HepG2 (cell line): ENCODE data around the gene TXNL4A. TPM values are rescaled to one million over a fixed set of nuclear protein-coding genes. Genes with fewer than 3 reads are reported as not detected.

Experiments
- AGO2 ChIP-seq: fragments of 200-400 bp; formaldehyde crosslinking; optimal IDR thresholded peaks from 2 replicates; pipeline ENCODE3; 2017; ENCODE audit warnings: mild to moderate bottlenecking, low read depth, low read length, moderate library complexity
- CCDC6 ChIP-seq: sonication (generic); formaldehyde crosslinking; IDR thresholded peaks from 2 replicates; pipeline ENCODE4 v1.8.1; 2022; ENCODE audit warnings: mild to moderate bottlenecking, missing genetic modification reagents, moderate library complexity
- KLF11 ChIP-seq: IDR thresholded peaks from 2 replicates; pipeline ENCODE4 v1.6.1; 2016; ENCODE audit warnings: missing compliant biosample characterization
- MAFK ChIP-seq, 2 experiments: IDR thresholded peaks in 1 of 2; conservative IDR thresholded peaks in 1 of 2; 2 replicates each; pipeline ENCODE4 v1.6.1; 2011; ENCODE audit warnings: improper control_type of control experiment in 2 of 2, low read length in 2 of 2
- RXRB ChIP-seq: IDR thresholded peaks from 2 replicates; pipeline ENCODE4 v1.6.1; 2016; ENCODE audit warnings: borderline replicate concordance, missing genetic modification reagents, missing compliant biosample characterization
- SMARCE1 ChIP-seq: fragments of 450-650 bp; IDR thresholded peaks from 2 replicates; pipeline ENCODE4 v1.6.1; 2017; ENCODE audit warnings: borderline replicate concordance
- TAF1 ChIP-seq: sonication (generic); formaldehyde crosslinking; IDR thresholded peaks from 2 replicates; pipeline ENCODE4 v1.4.0; 2020; ENCODE audit warnings: missing genetic modification reagents
- TARDBP ChIP-seq: sonication (generic); formaldehyde crosslinking; IDR thresholded peaks from 2 replicates; pipeline ENCODE4 v1.8.0; 2022; ENCODE audit warnings: mild to moderate bottlenecking, missing genetic modification reagents
- ZBTB20 ChIP-seq: sonication (generic); formaldehyde crosslinking; IDR thresholded peaks from 2 replicates; pipeline ENCODE4 v1.8.1; 2023; ENCODE audit warnings: missing genetic modification reagents, low read depth, mild to moderate bottlenecking, borderline replicate concordance
- ZC3H13 ChIP-seq: sonication (generic); formaldehyde crosslinking; IDR thresholded peaks from 2 replicates; pipeline ENCODE4 v1.8.1; 2023; ENCODE audit warnings: mild to moderate bottlenecking, missing genetic modification reagents, moderate library complexity
- ZEB1 ChIP-seq: IDR thresholded peaks from 2 replicates; pipeline ENCODE4 v1.6.1; 2012; ENCODE audit warnings: mild to moderate bottlenecking, low read depth, inconsistent platforms; ENCODE audit not compliant: insufficient replicate concordance
- ZNF232 ChIP-seq: sonication (generic); formaldehyde crosslinking; IDR thresholded peaks from 2 replicates; pipeline ENCODE4 v1.4.0; 2020; ENCODE audit warnings: missing genetic modification reagents, borderline replicate concordance
- polyA plus RNA-seq, 8 experiments: library from polyadenylated mRNA; depleted of rRNA in 3 of 8; stranded (reverse) in 7 of 8; unstranded in 1 of 8; fragments of >200 nt; fragmentation: Illumina TruSeq in 4 of 8; extraction: Trizol in 4 of 8; gene quantifications; 2 replicates each; pipeline versions ENCODE4 v1.2.1 to v1.2.3, GENCODE V29; 2011 to 2016; ENCODE audit warnings: low read depth in 4 of 8, missing spikeins in 1 of 8, mixed read lengths in 1 of 8; ENCODE audit not compliant: insufficient read depth in 1 of 8
- total RNA-seq, 5 experiments: library from RNA; depleted of rRNA; stranded (reverse); fragments of >200 nt; fragmentation: Illumina TruSeq; extraction: Trizol; gene quantifications; 2 replicates each; pipeline ENCODE4 v1.2.3, GENCODE V29; 2016; ENCODE audit warnings: low read depth in 1 of 5
- TF ChIP-seq, protein P1 (sequence below): sonication (generic); formaldehyde crosslinking; IDR thresholded peaks from 2 replicates; pipeline ENCODE4 v1.5.0; 2020; ENCODE audit warnings: mild to moderate bottlenecking, missing genetic modification reagents
- TF ChIP-seq, protein P2 (sequence below): IDR thresholded peaks from 2 replicates; pipeline ENCODE4 v1.6.1; 2018; ENCODE audit warnings: missing genetic modification reagents
- TF ChIP-seq, protein P3 (sequence below): IDR thresholded peaks from 2 replicates; pipeline ENCODE4 v1.6.1; 2016
- TF ChIP-seq, protein P4 (sequence below): IDR thresholded peaks from 2 replicates; pipeline ENCODE4 v1.6.1; 2016; ENCODE audit warnings: missing compliant biosample characterization, missing genetic modification reagents, borderline replicate concordance
- TF ChIP-seq, protein P5 (sequence below): sonication (generic); formaldehyde crosslinking; IDR thresholded peaks from 2 replicates; pipeline ENCODE4 v1.5.1; 2020; ENCODE audit warnings: missing genetic modification reagents, mild to moderate bottlenecking, borderline replicate concordance

Gene TXNL4A
- total and polyA plus RNA-seq, 2 of the 13 experiments (the other 11 are each of a cell fraction or from before 2014, with no cell fraction given): 172 to 202 TPM

DNA sequence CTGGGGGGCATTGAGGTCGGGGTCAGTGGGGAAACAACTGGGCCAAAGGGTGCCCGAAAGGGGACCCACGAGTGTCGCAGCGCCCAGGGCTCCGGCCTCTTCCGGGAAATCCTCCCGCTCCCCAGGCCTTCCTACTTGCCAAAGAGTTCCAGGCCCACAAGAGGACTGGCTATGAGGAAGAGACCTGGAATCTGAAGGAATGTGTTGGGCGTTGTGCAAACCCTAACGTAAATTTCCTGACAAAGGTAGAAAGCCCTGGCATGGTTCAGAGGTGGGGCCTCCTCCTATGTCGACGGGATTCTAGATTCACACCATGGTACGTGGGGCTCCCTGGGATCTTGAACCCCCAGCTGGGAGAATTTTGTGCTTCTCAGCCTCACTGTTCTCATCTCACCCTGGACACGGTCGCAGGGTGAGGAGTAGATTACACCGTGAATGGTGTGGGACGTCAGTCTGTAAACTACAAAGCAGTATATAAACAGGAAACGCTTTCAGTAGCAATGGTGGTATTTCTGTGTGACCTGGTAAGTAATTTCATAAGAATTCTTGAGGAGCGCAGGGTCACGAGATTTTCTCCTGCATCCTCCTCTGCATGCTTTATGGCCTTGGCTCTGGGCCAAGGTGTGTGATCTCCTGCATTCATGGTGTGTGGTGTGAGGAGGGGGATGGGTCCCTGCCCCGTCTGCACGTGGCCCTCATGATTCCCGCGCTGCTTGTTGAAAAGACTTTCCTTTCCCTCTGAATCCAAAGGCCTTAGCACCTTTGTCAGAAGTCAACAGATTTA is 23.1 kb downstream of the TXNL4A start (continued):
- TF ChIP-seq, protein P1, sequence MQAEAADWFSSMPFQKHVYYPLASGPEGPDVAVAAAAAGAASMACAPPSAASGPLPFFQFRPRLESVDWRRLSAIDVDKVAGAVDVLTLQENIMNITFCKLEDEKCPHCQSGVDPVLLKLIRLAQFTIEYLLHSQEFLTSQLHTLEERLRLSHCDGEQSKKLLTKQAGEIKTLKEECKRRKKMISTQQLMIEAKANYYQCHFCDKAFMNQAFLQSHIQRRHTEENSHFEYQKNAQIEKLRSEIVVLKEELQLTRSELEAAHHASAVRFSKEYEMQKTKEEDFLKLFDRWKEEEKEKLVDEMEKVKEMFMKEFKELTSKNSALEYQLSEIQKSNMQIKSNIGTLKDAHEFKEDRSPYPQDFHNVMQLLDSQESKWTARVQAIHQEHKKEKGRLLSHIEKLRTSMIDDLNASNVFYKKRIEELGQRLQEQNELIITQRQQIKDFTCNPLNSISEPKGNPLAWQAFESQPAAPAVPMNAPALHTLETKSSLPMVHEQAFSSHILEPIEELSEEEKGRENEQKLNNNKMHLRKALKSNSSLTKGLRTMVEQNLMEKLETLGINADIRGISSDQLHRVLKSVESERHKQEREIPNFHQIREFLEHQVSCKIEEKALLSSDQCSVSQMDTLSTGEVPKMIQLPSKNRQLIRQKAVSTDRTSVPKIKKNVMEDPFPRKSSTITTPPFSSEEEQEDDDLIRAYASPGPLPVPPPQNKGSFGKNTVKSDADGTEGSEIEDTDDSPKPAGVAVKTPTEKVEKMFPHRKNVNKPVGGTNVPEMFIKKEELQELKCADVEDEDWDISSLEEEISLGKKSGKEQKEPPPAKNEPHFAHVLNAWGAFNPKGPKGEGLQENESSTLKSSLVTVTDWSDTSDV (CRISPR knock-in tag): no peak
- TF ChIP-seq ZNF232: 0 out of 2 replicates have a peak, but pooled peaks have one; percentile 20
- TF ChIP-seq, protein P2, sequence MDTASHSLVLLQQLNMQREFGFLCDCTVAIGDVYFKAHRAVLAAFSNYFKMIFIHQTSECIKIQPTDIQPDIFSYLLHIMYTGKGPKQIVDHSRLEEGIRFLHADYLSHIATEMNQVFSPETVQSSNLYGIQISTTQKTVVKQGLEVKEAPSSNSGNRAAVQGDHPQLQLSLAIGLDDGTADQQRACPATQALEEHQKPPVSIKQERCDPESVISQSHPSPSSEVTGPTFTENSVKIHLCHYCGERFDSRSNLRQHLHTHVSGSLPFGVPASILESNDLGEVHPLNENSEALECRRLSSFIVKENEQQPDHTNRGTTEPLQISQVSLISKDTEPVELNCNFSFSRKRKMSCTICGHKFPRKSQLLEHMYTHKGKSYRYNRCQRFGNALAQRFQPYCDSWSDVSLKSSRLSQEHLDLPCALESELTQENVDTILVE: 0 out of 2 replicates have a peak, but pooled peaks have one; percentile 52
- TF ChIP-seq, protein P3, sequence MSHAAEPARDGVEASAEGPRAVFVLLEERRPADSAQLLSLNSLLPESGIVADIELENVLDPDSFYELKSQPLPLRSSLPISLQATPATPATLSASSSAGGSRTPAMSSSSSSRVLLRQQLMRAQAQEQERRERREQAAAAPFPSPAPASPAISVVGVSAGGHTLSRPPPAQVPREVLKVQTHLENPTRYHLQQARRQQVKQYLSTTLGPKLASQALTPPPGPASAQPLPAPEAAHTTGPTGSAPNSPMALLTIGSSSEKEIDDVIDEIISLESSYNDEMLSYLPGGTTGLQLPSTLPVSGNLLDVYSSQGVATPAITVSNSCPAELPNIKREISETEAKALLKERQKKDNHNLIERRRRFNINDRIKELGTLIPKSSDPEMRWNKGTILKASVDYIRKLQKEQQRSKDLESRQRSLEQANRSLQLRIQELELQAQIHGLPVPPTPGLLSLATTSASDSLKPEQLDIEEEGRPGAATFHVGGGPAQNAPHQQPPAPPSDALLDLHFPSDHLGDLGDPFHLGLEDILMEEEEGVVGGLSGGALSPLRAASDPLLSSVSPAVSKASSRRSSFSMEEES (CRISPR knock-in tag): peak; percentile 58; the same call in 1 of the 2 replicates
- TF ChIP-seq AGO2: no peak
- 0 out of 2 replicates have a peak, but pooled peaks have one; percentile 14 for TF ChIP-seq CCDC6 (CRISPR knock-in tag)
- TF ChIP-seq ZBTB20 (CRISPR knock-in tag): peak; percentile 33; the same call in 1 of the 2 replicates
- TF ChIP-seq KLF11: no peak
- no peak for TF ChIP-seq ZEB1
- TF ChIP-seq, protein P4, sequence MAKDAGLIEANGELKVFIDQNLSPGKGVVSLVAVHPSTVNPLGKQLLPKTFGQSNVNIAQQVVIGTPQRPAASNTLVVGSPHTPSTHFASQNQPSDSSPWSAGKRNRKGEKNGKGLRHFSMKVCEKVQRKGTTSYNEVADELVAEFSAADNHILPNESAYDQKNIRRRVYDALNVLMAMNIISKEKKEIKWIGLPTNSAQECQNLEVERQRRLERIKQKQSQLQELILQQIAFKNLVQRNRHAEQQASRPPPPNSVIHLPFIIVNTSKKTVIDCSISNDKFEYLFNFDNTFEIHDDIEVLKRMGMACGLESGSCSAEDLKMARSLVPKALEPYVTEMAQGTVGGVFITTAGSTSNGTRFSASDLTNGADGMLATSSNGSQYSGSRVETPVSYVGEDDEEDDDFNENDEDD (CRISPR knock-in tag): peak; percentile 93
- no peak for TF ChIP-seq TARDBP
- TF ChIP-seq, protein P5, sequence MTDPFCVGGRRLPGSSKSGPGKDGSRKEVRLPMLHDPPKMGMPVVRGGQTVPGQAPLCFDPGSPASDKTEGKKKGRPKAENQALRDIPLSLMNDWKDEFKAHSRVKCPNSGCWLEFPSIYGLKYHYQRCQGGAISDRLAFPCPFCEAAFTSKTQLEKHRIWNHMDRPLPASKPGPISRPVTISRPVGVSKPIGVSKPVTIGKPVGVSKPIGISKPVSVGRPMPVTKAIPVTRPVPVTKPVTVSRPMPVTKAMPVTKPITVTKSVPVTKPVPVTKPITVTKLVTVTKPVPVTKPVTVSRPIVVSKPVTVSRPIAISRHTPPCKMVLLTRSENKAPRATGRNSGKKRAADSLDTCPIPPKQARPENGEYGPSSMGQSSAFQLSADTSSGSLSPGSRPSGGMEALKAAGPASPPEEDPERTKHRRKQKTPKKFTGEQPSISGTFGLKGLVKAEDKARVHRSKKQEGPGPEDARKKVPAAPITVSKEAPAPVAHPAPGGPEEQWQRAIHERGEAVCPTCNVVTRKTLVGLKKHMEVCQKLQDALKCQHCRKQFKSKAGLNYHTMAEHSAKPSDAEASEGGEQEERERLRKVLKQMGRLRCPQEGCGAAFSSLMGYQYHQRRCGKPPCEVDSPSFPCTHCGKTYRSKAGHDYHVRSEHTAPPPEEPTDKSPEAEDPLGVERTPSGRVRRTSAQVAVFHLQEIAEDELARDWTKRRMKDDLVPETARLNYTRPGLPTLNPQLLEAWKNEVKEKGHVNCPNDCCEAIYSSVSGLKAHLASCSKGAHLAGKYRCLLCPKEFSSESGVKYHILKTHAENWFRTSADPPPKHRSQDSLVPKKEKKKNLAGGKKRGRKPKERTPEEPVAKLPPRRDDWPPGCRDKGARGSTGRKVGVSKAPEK (CRISPR knock-in tag): no peak
- no peak for TF ChIP-seq SMARCE1
- TF ChIP-seq MAFK (conservative IDR thresholded peaks at IDR 0.05 in 1 of 2, IDR thresholded peaks at IDR 0.05 in 1 of 2; ENCODE audit: low read length in 2 of 2): no peak
- TF ChIP-seq RXRB: peak; percentile 8; the same call in 1 of the 2 replicates
- TF ChIP-seq ZC3H13 (CRISPR knock-in tag): no peak
- peak; percentile 3; the same call in 1 of the 2 replicates for TF ChIP-seq TAF1 (CRISPR knock-in tag)
